GM18861 (cell line): ENCODE measurements around the gene SLC15A2.

ENCODE experiments used
- ATAC-seq: cut with Tn5 transposase; IDR thresholded peaks from one replicate; pipeline ENCODE4 v1.9.1; 2021; ENCODE audit not compliant: unreplicated experiment

The SLC15A2 gene

DNA sequence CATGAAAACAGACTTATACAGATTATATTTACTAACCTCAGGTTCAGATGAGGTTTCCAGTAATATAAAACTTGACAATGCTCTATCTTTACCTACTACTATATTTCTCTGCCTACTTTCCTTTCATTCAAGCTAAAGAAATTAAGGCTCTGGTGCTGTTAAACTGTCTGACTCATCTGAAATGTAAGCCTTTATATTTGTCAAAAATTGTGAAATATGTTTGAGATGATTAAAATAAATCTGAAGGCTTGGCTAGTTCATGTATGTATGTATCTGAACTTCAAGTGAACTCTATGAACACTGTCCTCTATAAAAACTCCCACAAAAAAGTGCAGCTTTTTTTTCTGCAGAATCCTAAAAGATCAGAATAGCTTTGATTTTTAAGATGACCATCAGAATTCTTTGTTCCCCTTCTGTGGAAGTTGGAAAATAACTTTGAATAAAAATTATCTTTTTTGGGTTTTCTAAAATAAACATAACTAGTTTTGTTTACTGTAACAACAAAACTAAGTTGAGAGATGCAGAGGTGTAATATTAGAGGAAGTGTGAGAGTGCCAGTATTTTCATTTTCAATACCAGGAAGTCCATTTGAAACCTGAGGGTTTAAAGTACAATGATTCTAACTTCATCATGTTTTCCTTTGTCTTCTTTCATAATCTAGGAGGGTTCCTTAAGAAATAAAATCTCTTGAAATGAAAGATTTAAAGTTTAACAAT lies 85.7 kb downstream of the SLC15A2 start:
- peak; percentile 45 for ATAC-seq

DNA sequence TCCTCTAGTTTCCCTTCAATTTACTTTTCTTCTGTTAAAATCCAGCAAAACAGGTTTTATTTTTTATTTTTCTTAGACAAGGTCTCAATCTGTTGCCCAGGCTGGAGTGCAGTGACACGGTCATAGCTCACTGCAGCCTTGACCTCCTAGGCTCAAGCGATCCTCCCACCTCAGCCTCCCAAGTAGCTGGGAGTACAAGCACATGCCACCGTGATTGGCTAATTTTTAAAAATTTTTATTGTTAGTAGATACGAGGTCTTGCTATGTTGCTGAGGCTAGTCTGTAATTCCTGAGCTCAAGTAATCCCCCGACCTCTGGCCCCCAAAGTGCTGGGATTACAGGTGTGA lies 86.2 kb downstream of the SLC15A2 start:
- no peak for ATAC-seq

DNA sequence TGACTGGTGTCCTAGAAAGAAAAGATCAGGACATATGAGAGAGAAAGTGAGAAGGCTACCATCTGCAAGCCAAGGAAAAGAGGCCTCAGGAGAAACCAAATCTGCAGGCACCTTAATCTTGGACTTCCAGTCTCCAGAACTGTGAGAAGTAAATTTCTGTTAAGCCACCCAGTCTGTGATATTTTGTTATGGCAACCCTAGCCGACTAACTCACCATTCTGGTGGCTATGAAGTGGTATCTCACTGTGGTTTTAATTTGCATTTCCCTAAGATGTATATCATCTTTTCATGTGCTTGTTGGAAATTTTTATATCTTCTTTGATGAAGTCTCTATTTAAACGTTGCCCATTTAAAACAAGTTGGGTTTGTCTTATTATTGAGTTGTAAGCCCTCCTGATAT lies 87.3 kb downstream of the SLC15A2 start:
- no peak for ATAC-seq

DNA sequence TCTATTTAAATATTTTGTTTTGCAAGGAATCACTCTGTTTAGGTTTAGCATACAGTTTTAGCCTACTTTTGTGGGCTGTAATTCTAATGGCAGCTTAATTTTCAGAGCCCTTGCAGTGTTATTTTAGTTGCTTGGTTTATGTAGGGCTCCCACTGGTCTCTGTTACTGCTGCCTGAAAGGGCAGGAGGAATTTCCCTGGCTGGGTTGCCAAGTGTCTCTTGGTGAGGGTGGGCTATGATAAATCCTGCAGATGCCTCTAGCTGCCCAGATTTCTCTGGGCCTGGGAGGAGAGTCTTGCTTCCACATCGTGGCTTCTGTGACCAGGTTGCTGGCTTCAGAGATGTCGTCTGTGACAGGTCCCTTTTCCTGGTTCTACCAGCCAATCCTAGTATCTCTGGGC lies 91.6 kb downstream of the SLC15A2 start:
- no peak for ATAC-seq

DNA sequence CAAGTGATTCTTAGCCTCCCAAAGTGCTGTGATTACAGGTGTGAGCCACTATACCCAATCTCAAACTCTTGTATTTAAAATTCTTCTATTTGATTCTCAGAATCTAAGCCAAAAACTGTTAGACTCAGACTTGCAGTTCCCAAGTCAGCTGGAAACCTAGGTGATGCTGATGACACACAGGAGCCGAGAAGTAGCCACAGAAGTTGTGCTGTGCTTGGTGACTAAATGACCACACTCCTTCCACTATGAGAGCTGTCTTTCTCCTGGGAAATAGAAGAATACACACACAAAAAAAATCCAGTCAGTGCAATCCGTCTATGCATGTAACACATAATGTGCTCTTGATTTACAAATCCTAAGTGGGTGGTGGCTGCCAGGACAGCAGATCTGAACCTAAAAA lies 93.9 kb downstream of the SLC15A2 start:
- no peak for ATAC-seq

GRCh38 chr3:121989943-121990342 lies 95.7 kb downstream of the SLC15A2 start:
- ATAC-seq, result no peak

DNA sequence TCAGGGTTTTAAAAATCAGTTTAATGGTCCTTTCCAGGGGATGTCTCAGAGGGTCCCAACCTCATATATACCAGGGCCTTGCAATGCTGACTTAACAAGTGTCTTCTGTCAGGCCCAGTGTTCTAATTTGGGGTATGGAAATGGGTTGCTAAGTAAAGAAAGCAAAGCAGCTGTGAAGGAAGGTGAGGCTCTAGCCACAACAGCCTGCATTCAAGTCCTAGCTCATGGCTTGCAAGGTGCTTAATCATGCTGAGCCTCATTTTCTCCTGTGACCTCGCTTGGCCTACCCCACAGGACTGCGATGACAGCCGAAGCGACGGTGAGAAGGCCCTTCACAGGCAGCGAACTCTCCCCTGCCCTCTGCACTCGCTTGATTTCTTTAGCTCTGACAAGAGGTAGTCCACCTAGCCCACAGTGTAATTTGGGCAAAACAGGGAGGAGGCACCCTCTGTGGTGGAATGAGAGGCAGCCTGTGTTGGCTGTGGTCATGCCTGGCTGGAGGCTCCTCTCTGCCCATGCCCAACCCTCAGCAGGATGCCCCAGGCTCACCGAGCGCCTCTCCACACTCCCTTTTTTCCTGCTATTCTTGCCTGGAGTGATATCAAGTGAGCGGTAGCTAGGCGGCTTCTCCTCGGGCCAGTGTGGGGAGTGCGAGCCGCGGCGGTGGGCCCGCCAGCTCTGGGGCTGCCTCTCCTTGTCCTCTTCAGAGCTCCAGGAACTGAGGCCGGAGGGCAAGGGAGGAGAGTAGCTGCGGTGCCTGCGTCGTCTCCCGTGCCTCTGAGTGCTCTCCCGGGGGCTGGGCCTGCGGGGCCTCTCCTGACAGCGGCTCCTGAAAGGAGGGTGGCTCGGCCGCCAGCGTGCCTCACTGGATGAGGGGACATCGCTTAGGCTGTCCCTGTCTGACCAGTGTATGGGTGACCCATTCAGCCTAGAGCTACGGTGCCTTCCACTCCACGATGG lies 98.7 kb downstream of the SLC15A2 start:
- peak; percentile 46 for ATAC-seq
